ENCODE results near the gene PLXNA2. TPM values are rescaled to one million over a fixed set of nuclear protein-coding genes. Genes with fewer than 3 reads are reported as not detected.
A peak's percentile ranks its signal among the peaks of the same experiment; 100 is the strongest.

The PLXNA2 gene
- total and polyA plus RNA-seq, 2 of the 4 experiments (the other 2 are of a cell fraction): 0.72 to 1.1 TPM

GRCh38 chr1:208090388-208091301, 153.5 kb downstream of the PLXNA2 start (continued):
- no peak for TF ChIP-seq MAZ (IDR thresholded peaks at IDR 0.05; ENCODE audit: borderline replicate concordance, low read depth, low read length)
- TF ChIP-seq FOS (IDR thresholded peaks at IDR 0.05; ENCODE audit: low read depth, low read length): no peak

- Histone ChIP-seq H3K18ac (ENCODE audit: low read depth, low read length) (no peak overlapping the region), H4K20me1 (ENCODE audit: insufficient read depth, low read length) (no peaks in the 10 kb centered on the region; the same call in 1 of the 2 replicates), H3K9ac (ENCODE audit: low read depth, low read length) (no peak overlapping the region), H2BK5ac (ENCODE audit: low read depth, low read length, poor library complexity, severe bottlenecking) (no peak overlapping the region), H2BK20ac (ENCODE audit: low read depth, low read length) (no peak overlapping the region), H3K56ac (ENCODE audit: extremely low read depth, insufficient read depth, low read length) (no peak overlapping the region), H3K4me1 (ENCODE audit: control insufficient read depth, insufficient read depth, low read length) (peaks cover 12% of the 10 kb centered on the region), H4K8ac (ENCODE audit: low read depth in 2 of 2, low read length in 2 of 2) (0 out of 4 replicates have a peak overlapping the region, but pooled peaks of 1 of the 2 experiments have one; percentile 5), H3K14ac (replicated peaks; ENCODE audit: low read depth, low read length) (no peak overlapping the region), H2AFZ (replicated peaks; ENCODE audit: low read length, poor library complexity) (peak overlapping the region; percentile 74), H3K4ac (ENCODE audit: low read depth, low read length) (no peak overlapping the region), H3K79me1 (ENCODE audit: low read depth in 1 of 2, low read length in 2 of 2) (no peaks in the 10 kb centered on the region), H3K27me3 (ENCODE audit: control insufficient read depth, insufficient read depth, low read length) (no peaks in the 10 kb centered on the region), H3K23ac (ENCODE audit: low read depth, low read length) (peak overlapping the region; percentile 38; the same call in 1 of the 2 replicates), H2AK5ac (ENCODE audit: low read depth, low read length) (no peak overlapping the region), H4K91ac (ENCODE audit: insufficient read depth, low read depth, low read length) (no peak overlapping the region), H3K27ac (ENCODE audit: insufficient read depth, low read length) (no peak overlapping the region), H3K4me2 (ENCODE audit: low read depth, low read length) (no peak overlapping the region), H2BK15ac (ENCODE audit: low read depth, low read length) (no peak overlapping the region; the same call in 2 of the 3 replicates), H3K4me3 (ENCODE audit: insufficient read depth, low read depth, low read length) (no peak overlapping the region), H2AK9ac (replicated peaks; ENCODE audit: low read depth, low read length, poor library complexity) (no peak overlapping the region), H3K9me3 (ENCODE audit: control insufficient read depth, insufficient read depth, low read length) (no peaks in the 10 kb centered on the region), H3K36me3 (ENCODE audit: control insufficient read depth, insufficient read depth, low read length) (no peaks in the 10 kb centered on the region), H3K9me1 (ENCODE audit: insufficient read depth, low read length) (peaks cover 5% of the 10 kb centered on the region), H4K5ac (ENCODE audit: low read depth, low read length) (no peak overlapping the region), H2BK120ac (ENCODE audit: low read depth, low read length) (no peak overlapping the region; the same call in 1 of the 2 replicates)
- WGBS, 2 experiments (ENCODE audit: extremely low coverage in 2 of 2, insufficient read length in 1 of 2): no CpG with 5 or more reads among the region's 6 CpGs
- TF ChIP-seq FOS (IDR thresholded peaks at IDR 0.05; ENCODE audit: low read depth, low read length) (no peak), MAFK (IDR thresholded peaks at IDR 0.05; ENCODE audit: low read depth, low read length) (no peak), MXI1 (IDR thresholded peaks at IDR 0.05; ENCODE audit: borderline replicate concordance, low read depth, low read length) (no peak), RCOR1 (IDR thresholded peaks at IDR 0.05; ENCODE audit: insufficient replicate concordance, low read length) (no peak), RAD21 (IDR thresholded peaks at IDR 0.05; ENCODE audit: low read length) (no peak), USF2 (IDR thresholded peaks at IDR 0.05; ENCODE audit: low read depth, low read length) (no peak), RFX5 (IDR thresholded peaks at IDR 0.05; ENCODE audit: low read depth, low read length) (no peak), BHLHE40 (IDR thresholded peaks at IDR 0.05; ENCODE audit: low read depth, low read length) (no peak), MAZ (IDR thresholded peaks at IDR 0.05; ENCODE audit: borderline replicate concordance, low read depth, low read length) (no peak), SMC3 (IDR thresholded peaks at IDR 0.05; ENCODE audit: low read depth, low read length) (no peak), CHD1 (IDR thresholded peaks at IDR 0.05; ENCODE audit: low read depth, low read length) (no peak)
- BruUV-seq (replicated peaks): no TSS peak
- peak; percentile 22; the same call in 1 of the 2 replicates for ATAC-seq (ENCODE audit: low read depth)
- in situ Hi-C loops (cut with MboI; ENCODE audit: low sequenced_read_pairs): loop anchor here (5.0 kb wide), 1 partner anchor 68 kb away; no protein-coding TSS in a partner anchor
- no peak for DNase-seq
- ChIA-PET POLR2A (ENCODE audit: unreplicated experiment) (no interaction called here), CTCF (interaction anchor here (0.9 to 1.6 kb wide), 3 partner anchors 21 to 68 kb away, joined by 3 to 11 read pairs (median 3); no protein-coding TSS in a partner anchor)
- intact Hi-C loops (cut with micrococcal nuclease): loop anchor here (10.0 kb wide), 1 partner anchor 205 kb away; no protein-coding TSS in a partner anchor
- dilution Hi-C loops (cut with HindIII; ENCODE audit: low sequenced_read_pairs, unreplicated experiment): no loop called here
Measured at GRCh38 chr1:208089761-208090370, 154.3 kb downstream of the PLXNA2 start.
